Measurements from ENCODE around the gene RFX7.
A peak's percentile ranks its signal among the peaks of the same experiment; 100 is the strongest.

The RFX7 gene

DNA sequence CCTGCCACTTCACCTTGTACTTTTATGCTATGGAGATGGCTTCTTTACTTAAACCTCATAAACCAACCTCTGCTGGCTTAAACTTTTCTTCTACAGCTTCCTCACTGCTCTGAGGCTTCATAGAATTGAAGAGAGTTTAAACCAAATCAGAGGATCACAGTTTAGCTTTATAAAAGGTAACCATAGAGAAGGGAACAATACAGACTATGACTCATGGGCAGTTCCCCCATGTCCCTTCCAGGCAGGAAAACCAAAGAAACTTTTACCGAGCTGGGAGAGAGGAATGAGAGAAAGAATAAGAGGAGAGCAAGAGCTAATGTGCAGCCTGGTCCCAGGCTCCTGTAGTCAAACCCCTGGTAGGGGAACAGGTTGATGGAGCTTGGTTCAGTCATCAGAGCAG, 196.3 kb downstream of the RFX7 start:
- FAIRE-seq (no peak), DNase-seq (ENCODE audit: insufficient read length, low spot score) (no peak)
- TF ChIP-seq POLR2A (IDR thresholded peaks at IDR 0.05; ENCODE audit: low read depth, low read length) (no peak), PAX5 (IDR thresholded peaks at IDR 0.05; ENCODE audit: insufficient read depth, low read length, severe bottlenecking) (no peak), POU2F2 (IDR thresholded peaks at IDR 0.05; ENCODE audit: low read depth, low read length) (no peak), SPI1 (IDR thresholded peaks at IDR 0.05; ENCODE audit: low read depth, low read length) (no peak)

- FAIRE-seq (no peak), DNase-seq (ENCODE audit: insufficient read length, low spot score) (no peak)
- TF ChIP-seq SPI1 (IDR thresholded peaks at IDR 0.05; ENCODE audit: low read depth, low read length) (no peak), POLR2AphosphoS5 (IDR thresholded peaks at IDR 0.05; ENCODE audit: low read depth, low read length) (no peak), PAX5 (IDR thresholded peaks at IDR 0.05; ENCODE audit: insufficient read depth, low read length, severe bottlenecking) (no peak), TAF1 (IDR thresholded peaks at IDR 0.05; ENCODE audit: low read depth, low read length) (no peak), POLR2A (IDR thresholded peaks at IDR 0.05; ENCODE audit: low read depth, low read length) (no peak), POU2F2 (IDR thresholded peaks at IDR 0.05; ENCODE audit: low read depth, low read length) (no peak)
These were observed 198.5 kb downstream of the RFX7 start for GRCh38 chr15:56045068-56045748.

- TF ChIP-seq POLR2AphosphoS5 (IDR thresholded peaks at IDR 0.05; ENCODE audit: low read depth, low read length): no peak
- TF ChIP-seq TAF1 (IDR thresholded peaks at IDR 0.05; ENCODE audit: low read depth, low read length): no peak
- no peak for TF ChIP-seq POLR2A (IDR thresholded peaks at IDR 0.05; ENCODE audit: low read depth, low read length)
- TF ChIP-seq POU2F2 (IDR thresholded peaks at IDR 0.05; ENCODE audit: low read depth, low read length): no peak
- no peak for TF ChIP-seq PAX5 (IDR thresholded peaks at IDR 0.05; ENCODE audit: insufficient read depth, low read length, severe bottlenecking)
- TF ChIP-seq SPI1 (IDR thresholded peaks at IDR 0.05; ENCODE audit: low read depth, low read length): no peak
- FAIRE-seq: no peak
- no peak for DNase-seq (ENCODE audit: insufficient read length, low spot score)
These were observed 200.4 kb downstream of the RFX7 start for GRCh38 chr15:56042982-56043980.

GRCh38 chr15:56042498-56042897, 201.2 kb downstream of the RFX7 start:
- DNase-seq (ENCODE audit: insufficient read length, low spot score) (no peak), FAIRE-seq (peak; percentile 41)
- no peak for TF ChIP-seq POU2F2 (IDR thresholded peaks at IDR 0.05; ENCODE audit: low read depth, low read length)
- no peak for TF ChIP-seq POLR2A (IDR thresholded peaks at IDR 0.05; ENCODE audit: low read depth, low read length)
- TF ChIP-seq SPI1 (IDR thresholded peaks at IDR 0.05; ENCODE audit: low read depth, low read length): no peak
- TF ChIP-seq POLR2AphosphoS5 (IDR thresholded peaks at IDR 0.05; ENCODE audit: low read depth, low read length): no peak
- no peak for TF ChIP-seq TAF1 (IDR thresholded peaks at IDR 0.05; ENCODE audit: low read depth, low read length)
- no peak for TF ChIP-seq PAX5 (IDR thresholded peaks at IDR 0.05; ENCODE audit: insufficient read depth, low read length, severe bottlenecking)

- TF ChIP-seq PAX5 (IDR thresholded peaks at IDR 0.05; ENCODE audit: insufficient read depth, low read length, severe bottlenecking) (no peak), POU2F2 (IDR thresholded peaks at IDR 0.05; ENCODE audit: low read depth, low read length) (no peak), TAF1 (IDR thresholded peaks at IDR 0.05; ENCODE audit: low read depth, low read length) (no peak), SPI1 (IDR thresholded peaks at IDR 0.05; ENCODE audit: low read depth, low read length) (no peak), POLR2AphosphoS5 (IDR thresholded peaks at IDR 0.05; ENCODE audit: low read depth, low read length) (no peak), POLR2A (IDR thresholded peaks at IDR 0.05; ENCODE audit: low read depth, low read length) (no peak)
- DNase-seq (ENCODE audit: insufficient read length, low spot score): no peak
- FAIRE-seq: no peak
These were observed 201.6 kb downstream of the RFX7 start for GRCh38 chr15:56042031-56042430.

- TF ChIP-seq SPI1 (IDR thresholded peaks at IDR 0.05; ENCODE audit: low read depth, low read length) (no peak), POLR2A (IDR thresholded peaks at IDR 0.05; ENCODE audit: low read depth, low read length) (no peak), TAF1 (IDR thresholded peaks at IDR 0.05; ENCODE audit: low read depth, low read length) (no peak), POLR2AphosphoS5 (IDR thresholded peaks at IDR 0.05; ENCODE audit: low read depth, low read length) (no peak), PAX5 (IDR thresholded peaks at IDR 0.05; ENCODE audit: insufficient read depth, low read length, severe bottlenecking) (no peak), POU2F2 (IDR thresholded peaks at IDR 0.05; ENCODE audit: low read depth, low read length) (no peak)
- DNase-seq (ENCODE audit: insufficient read length, low spot score) (no peak), FAIRE-seq (no peak)
These were observed 203.3 kb downstream of the RFX7 start for GRCh38 chr15:56040081-56041035.

DNA sequence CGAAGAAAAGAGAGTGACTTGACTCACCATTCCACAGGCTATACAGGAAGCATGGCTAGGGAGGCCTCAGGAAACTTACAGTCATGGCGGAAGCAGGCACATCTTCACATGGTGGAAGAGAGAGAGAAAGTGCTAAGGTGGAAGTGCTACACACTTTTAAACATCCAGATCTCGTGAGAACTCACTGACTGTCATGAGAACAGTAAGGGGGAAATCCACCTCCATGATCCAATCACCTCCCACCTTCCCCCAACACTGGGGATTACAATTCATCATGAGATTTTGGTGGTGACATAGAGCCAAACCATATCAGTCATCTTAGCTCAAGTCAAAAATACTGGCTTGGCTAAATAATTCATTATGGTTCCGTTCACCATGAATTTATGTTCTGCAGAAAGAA, 205.0 kb downstream of the RFX7 start:
- no peak for FAIRE-seq
- DNase-seq (ENCODE audit: insufficient read length, low spot score): no peak
- TF ChIP-seq SPI1 (IDR thresholded peaks at IDR 0.05; ENCODE audit: low read depth, low read length) (no peak), POLR2A (IDR thresholded peaks at IDR 0.05; ENCODE audit: low read depth, low read length) (no peak), POU2F2 (IDR thresholded peaks at IDR 0.05; ENCODE audit: low read depth, low read length) (no peak), POLR2AphosphoS5 (IDR thresholded peaks at IDR 0.05; ENCODE audit: low read depth, low read length) (no peak), TAF1 (IDR thresholded peaks at IDR 0.05; ENCODE audit: low read depth, low read length) (no peak), PAX5 (IDR thresholded peaks at IDR 0.05; ENCODE audit: insufficient read depth, low read length, severe bottlenecking) (no peak)

DNA sequence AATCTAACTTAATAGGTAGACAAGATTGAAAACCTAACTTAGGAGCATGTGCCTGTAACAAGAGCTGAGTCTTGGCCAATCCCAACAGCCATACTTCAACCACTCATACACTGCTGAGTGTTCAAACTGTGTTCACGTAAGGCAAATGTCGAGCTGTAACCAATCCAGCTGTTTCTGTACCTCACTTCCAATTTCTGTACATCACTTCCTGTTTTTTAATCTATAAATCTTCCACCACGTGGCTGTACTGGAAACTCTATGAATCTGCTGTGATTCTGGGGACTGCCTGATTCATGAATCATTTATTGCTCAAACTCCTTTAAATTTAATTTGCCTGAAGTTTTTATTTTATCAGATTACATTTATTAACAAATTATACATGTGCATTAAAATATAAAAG, 205.7 kb downstream of the RFX7 start:
- DNase-seq (ENCODE audit: insufficient read length, low spot score) (no peak), FAIRE-seq (no peak)
- TF ChIP-seq PAX5 (IDR thresholded peaks at IDR 0.05; ENCODE audit: insufficient read depth, low read length, severe bottlenecking) (no peak), POU2F2 (IDR thresholded peaks at IDR 0.05; ENCODE audit: low read depth, low read length) (no peak), TAF1 (IDR thresholded peaks at IDR 0.05; ENCODE audit: low read depth, low read length) (no peak), POLR2A (IDR thresholded peaks at IDR 0.05; ENCODE audit: low read depth, low read length) (no peak), POLR2AphosphoS5 (IDR thresholded peaks at IDR 0.05; ENCODE audit: low read depth, low read length) (no peak), SPI1 (IDR thresholded peaks at IDR 0.05; ENCODE audit: low read depth, low read length) (peak; percentile 52; the same call in 1 of the 2 replicates)
